ENCODE results near the gene ZSCAN21. TPM values are rescaled to one million over a fixed set of nuclear protein-coding genes. Genes with fewer than 3 reads are reported as not detected.

The ZSCAN21 gene
- total RNA-seq, 3 donors from 2014 or later: 8.5 to 9.9 (median 9.4) TPM

DNA sequence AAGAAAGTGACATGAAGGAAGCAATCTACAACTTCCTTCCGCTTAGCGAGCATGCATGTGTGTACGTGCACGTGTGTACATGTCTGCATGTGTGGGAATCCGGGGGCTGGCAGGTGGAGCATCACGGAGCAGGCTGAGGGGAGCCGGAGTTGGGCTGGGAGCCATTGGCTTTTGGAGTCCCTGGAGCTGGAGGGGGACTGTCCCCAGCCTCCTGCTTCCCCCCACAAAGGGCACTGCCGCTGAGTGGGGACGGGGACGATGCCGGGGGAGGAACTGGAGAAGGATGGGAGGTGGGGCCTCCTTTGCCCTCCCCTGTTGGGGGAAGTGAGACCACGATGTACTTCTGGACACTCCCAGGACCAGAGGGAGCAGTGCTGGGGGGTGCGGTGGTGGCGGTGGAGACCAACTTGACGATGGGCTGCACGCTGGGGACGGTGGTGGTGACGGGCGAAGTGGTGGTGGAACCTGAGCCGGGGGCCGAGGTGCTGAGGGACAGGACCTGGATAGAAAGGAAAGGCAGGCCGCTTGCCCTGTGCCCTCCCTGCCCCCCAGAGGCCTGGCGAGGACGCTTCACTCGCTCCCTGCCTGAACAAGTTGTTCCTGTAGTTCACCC, 57.7 kb downstream of the ZSCAN21 start:
- no peak for ATAC-seq
- H3K4me3 Mint-ChIP-seq: no peak overlapping the region
- H3K27me3 Mint-ChIP-seq (ENCODE audit: low read depth): no peaks in the 10 kb centered on the region
- H3K4me1 Mint-ChIP-seq (ENCODE audit: low read depth): peaks cover 5% of the 10 kb centered on the region
- H3K9me3 Mint-ChIP-seq: no peaks in the 10 kb centered on the region
- no peak for DNase-seq
- peaks cover 26% of the 10 kb centered on the region for H3K36me3 Mint-ChIP-seq (ENCODE audit: insufficient read depth)

- no peak for ATAC-seq
Observed at GRCh38 chr7:100107890-100108289, 58.3 kb downstream of the ZSCAN21 start.

DNA sequence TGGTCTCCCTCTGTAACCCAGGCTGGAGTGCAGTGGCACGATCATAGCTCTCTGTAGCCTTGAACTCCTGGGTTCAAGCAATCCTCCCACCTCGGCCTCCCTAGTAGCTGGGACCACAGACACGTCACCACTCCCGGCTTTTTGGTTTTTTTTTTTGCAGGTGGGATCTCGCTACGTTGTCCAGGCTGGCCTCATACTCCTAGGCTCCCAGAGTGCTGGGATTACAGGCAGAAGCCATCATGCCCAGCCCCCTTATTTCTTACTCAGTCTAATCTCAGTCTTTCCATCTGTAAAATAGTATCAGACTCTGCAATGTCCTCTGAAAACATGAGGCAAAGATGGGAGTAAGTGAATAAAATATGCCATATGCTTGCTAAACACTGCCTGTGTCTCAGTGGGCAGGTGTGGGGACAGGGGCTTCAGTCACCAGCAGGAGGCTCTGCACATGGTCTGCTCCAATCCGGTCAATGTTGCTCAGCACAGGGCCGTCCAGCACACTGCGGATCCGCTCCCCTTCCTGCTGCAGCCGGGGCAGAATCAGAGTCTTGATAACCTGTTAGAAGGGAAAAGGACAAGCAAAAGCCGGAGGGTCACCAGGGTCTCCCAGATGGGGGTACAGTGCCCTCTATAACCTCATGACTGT, 60.1 kb downstream of the ZSCAN21 start:
- no peaks in the 10 kb centered on the region for H3K9me3 Mint-ChIP-seq
- DNase-seq (no peak), ATAC-seq (no peak)
- no peaks in the 10 kb centered on the region for H3K4me1 Mint-ChIP-seq (ENCODE audit: low read depth)
- peaks cover 29% of the 10 kb centered on the region for H3K36me3 Mint-ChIP-seq (ENCODE audit: insufficient read depth)
- H3K27me3 Mint-ChIP-seq (ENCODE audit: low read depth): no peaks in the 10 kb centered on the region
- no peak overlapping the region for H3K4me3 Mint-ChIP-seq

More at GRCh38 chr7:100107890-100108289, 58.3 kb downstream of the ZSCAN21 start:
- no peak overlapping the region for H3K4me3 Mint-ChIP-seq
- peaks cover 28% of the 10 kb centered on the region for H3K36me3 Mint-ChIP-seq (ENCODE audit: insufficient read depth)
- no peaks in the 10 kb centered on the region for H3K9me3 Mint-ChIP-seq
- peaks cover 2% of the 10 kb centered on the region for H3K4me1 Mint-ChIP-seq (ENCODE audit: low read depth)
- no peak for DNase-seq
- no peaks in the 10 kb centered on the region for H3K27me3 Mint-ChIP-seq (ENCODE audit: low read depth)

DNA sequence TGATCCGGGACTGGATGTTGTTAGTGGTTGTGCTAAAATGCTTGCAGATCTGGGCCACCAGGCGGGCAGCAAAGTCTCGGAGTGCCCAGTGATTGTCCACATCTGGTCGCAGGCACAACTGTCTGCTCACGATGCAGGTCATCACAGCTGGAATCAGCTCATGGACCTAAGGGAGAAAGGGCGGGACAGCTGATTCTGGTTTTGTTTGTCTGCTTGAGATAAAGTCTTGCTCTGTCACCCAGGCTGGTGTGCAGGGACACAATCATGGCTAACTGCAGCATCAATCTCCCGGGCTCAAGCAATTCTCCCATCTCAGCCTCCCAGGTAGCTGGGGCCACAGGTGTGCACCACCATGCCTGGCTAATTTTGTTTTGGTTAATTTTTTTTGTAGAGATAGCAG, 61.6 kb downstream of the ZSCAN21 start:
- Mint-ChIP-seq H3K4me3 (no peak overlapping the region), H3K36me3 (ENCODE audit: insufficient read depth) (peaks cover 25% of the 10 kb centered on the region), H3K27me3 (ENCODE audit: low read depth) (no peaks in the 10 kb centered on the region), H3K4me1 (ENCODE audit: low read depth) (no peaks in the 10 kb centered on the region), H3K9me3 (no peaks in the 10 kb centered on the region)
- no peak for DNase-seq
- ATAC-seq: no peak

DNA sequence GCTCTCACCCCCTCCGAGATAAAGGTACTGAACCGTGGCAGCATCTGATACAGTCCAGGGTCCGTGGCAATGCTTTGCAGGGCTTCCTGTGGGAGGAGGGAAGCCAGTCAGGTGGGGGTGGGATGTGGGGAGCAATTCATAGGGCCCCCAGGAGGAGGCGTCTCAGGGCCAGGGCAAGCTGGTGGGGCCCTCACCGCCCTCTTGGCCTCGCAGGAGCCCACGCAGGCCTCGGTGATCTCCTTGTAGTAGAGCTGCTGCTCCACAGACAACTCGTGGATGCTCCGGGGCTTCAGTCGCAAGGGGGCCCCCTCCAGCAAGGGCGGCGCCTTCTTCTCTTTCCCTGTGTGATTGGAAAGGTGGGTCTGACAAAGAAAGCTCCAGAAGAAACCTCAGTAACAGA, 62.3 kb downstream of the ZSCAN21 start:
- DNase-seq: no peak
- H3K27me3 Mint-ChIP-seq (ENCODE audit: low read depth): no peaks in the 10 kb centered on the region
- no peak overlapping the region for H3K4me3 Mint-ChIP-seq
- no peaks in the 10 kb centered on the region for H3K4me1 Mint-ChIP-seq (ENCODE audit: low read depth)
- no peak for ATAC-seq
- peaks cover 24% of the 10 kb centered on the region for H3K36me3 Mint-ChIP-seq (ENCODE audit: insufficient read depth)
- no peaks in the 10 kb centered on the region for H3K9me3 Mint-ChIP-seq

Other genes starting within 250 kb of the ZSCAN21 start
- gene CYP3A43, start 221.8 kb upstream of the ZSCAN21 start, total RNA-seq: not detected
- gene OR2AE1, start 172.7 kb upstream of the ZSCAN21 start, total RNA-seq: under 1 TPM in 1 of 3 donors, not detected in 2; 0.24 TPM
- 10 to 100 TPM; 23.6 to 25.5 (median 23.8) TPM for gene TRIM4, start 130.2 kb upstream of the ZSCAN21 start, total RNA-seq
- gene GJC3, start 120.2 kb upstream of the ZSCAN21 start, total RNA-seq: under 1 TPM; 0.24 to 0.40 (median 0.29) TPM
- under 1 TPM; 0.34 to 0.63 (median 0.46) TPM for gene AZGP1, start 73.7 kb upstream of the ZSCAN21 start, total RNA-seq
- gene ZKSCAN1, start 34.2 kb upstream of the ZSCAN21 start, total RNA-seq: 10 to 100 TPM; 30.9 to 32.8 (median 32.3) TPM
- 10 to 100 TPM; 18.8 to 21.8 (median 21.6) TPM for gene ZNF3, start 31.9 kb downstream of the ZSCAN21 start, total RNA-seq
- 100 to 1,000 TPM; 105 to 120 (median 112) TPM for gene COPS6, start 39.2 kb downstream of the ZSCAN21 start, total RNA-seq
- gene MCM7, start 51.6 kb downstream of the ZSCAN21 start, total RNA-seq: 100 to 1,000 TPM; 471 to 592 (median 521) TPM
- 10 to 100 TPM; 13.4 to 16.0 (median 16.0) TPM for gene AP4M1, start 51.9 kb downstream of the ZSCAN21 start, total RNA-seq
- 10 to 100 TPM; 67.3 to 74.2 (median 72.9) TPM for gene TAF6, start 69.6 kb downstream of the ZSCAN21 start, total RNA-seq
- 1 to 10 TPM; 6.6 to 8.6 (median 7.6) TPM for gene CNPY4, start 69.9 kb downstream of the ZSCAN21 start, total RNA-seq
- 1 to 10 TPM; 3.0 to 4.8 (median 3.2) TPM for gene MBLAC1, start 77.2 kb downstream of the ZSCAN21 start, total RNA-seq
- gene LAMTOR4, start 99.1 kb downstream of the ZSCAN21 start, total RNA-seq: 100 to 1,000 TPM; 109 to 119 (median 115) TPM
- 10 to 100 TPM; 41.9 to 45.6 (median 43.6) TPM for gene TRAPPC14, start 108.9 kb downstream of the ZSCAN21 start, total RNA-seq
- 1 to 10 TPM in 1 of 3 donors, under 1 TPM in 2; 0.33 to 1.2 (median 0.40) TPM for gene GAL3ST4, start 118.8 kb downstream of the ZSCAN21 start, total RNA-seq
- gene GPC2, start 127.6 kb downstream of the ZSCAN21 start, total RNA-seq: 1 to 10 TPM; 3.5 to 4.2 (median 4.1) TPM
- 1 to 10 TPM; 3.3 to 5.8 (median 3.9) TPM for gene STAG3, start 128.1 kb downstream of the ZSCAN21 start, total RNA-seq
- 10 to 100 TPM; 21.9 to 37.1 (median 27.8) TPM for gene PVRIG, start 170.2 kb downstream of the ZSCAN21 start, total RNA-seq